Heart left ventricle (tissue), 13 donors: ENCODE results near the gene RSU1.

Experiments
- POLR2A ChIP-seq, 2 donors: fragments of 450-650 bp; IDR thresholded peaks; one replicate each; pipeline ENCODE4 v1.6.1; 2017; ENCODE audit warnings: antibody characterized with exemption in 2 of 2, mild to moderate bottlenecking in 2 of 2, moderate library complexity in 2 of 2
- TF ChIP-seq, protein P1 (sequence below), 12 donors: fragments of 200-600 bp; sonication (generic) in 4 of 12; IDR thresholded peaks; one replicate each; pipeline versions ENCODE4 v1.5.0 to v1.8.0; 2018 to 2022; ENCODE audit warnings: antibody characterized with exemption in 12 of 12, mild to moderate bottlenecking in 5 of 12
- donor health status: ischemic (EF 13 %, LVEDD 7.1; RV severe dilation, severe dysfunction).
- donor health status: DM: no; HTN: yes; CAD: no.
- donor health status: DM: no; HTN: no; CAD: no.
- donor health status: ischemic (EF 25% LVEDD 6.9; RV normal size, moderate dysfunction).
- donor health status: ischemic (EF 25% LVEDD 5.7; RV mildly dilated, moderate dysfunction).
- donor health status: ischemic (EF 35%, LVEDD 5.7; RV mildly dilated, moderate dysfunction).
- donor health status: nonischemic (EF 11% LVEDD 7.7; RV severe dilation, severe dysfunction).
- donor health status: DM: yes; HTN: yes; CAD: no.
- donor health status: PGD.
- donor health status: ischemic (EF 29% LVEDD 5.4; RV normal size, mild dysfunction).
- donor health status: nonischemic (EF 23%, LVEDD 6.1; RV moderate dilation, normal function).

DNA sequence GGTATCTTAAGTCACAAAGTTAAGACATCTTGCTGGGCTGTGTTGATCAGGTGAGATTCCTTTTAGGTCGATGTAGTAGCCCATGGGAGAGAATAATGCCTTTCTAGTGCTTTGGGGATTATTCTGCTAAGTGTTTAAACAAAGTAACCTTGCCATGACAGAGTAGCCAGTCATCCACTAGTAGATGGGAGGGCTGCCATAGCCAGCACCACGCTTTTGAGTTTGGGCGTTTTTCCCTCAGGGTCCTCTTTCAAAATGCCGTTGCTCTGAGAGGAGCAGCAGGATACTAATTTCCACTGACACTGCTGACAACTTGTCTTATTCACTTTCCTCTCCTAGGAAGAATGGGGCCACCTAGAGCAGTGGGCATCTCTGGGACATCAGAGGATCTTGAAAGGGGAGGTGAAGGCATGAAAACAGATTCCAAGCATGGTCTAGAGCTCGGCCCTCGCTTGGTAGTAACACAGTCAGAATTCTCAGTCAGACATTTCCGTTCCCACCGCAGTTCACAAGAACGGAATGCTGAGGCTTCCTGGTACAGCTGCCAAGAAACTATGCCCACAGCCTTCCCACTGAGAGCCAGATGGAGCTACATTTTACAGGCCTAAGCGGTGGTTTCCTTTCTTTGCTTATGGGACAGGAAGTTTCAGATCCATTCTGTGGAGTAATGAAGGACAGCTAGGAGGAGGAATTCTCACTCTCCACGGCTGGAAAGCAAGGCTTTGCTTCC, 15.3 kb upstream of the RSU1 start:
- TF ChIP-seq, protein P1, sequence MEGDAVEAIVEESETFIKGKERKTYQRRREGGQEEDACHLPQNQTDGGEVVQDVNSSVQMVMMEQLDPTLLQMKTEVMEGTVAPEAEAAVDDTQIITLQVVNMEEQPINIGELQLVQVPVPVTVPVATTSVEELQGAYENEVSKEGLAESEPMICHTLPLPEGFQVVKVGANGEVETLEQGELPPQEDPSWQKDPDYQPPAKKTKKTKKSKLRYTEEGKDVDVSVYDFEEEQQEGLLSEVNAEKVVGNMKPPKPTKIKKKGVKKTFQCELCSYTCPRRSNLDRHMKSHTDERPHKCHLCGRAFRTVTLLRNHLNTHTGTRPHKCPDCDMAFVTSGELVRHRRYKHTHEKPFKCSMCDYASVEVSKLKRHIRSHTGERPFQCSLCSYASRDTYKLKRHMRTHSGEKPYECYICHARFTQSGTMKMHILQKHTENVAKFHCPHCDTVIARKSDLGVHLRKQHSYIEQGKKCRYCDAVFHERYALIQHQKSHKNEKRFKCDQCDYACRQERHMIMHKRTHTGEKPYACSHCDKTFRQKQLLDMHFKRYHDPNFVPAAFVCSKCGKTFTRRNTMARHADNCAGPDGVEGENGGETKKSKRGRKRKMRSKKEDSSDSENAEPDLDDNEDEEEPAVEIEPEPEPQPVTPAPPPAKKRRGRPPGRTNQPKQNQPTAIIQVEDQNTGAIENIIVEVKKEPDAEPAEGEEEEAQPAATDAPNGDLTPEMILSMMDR (IDR thresholded peaks at IDR 0.05) = no peak
- TF ChIP-seq POLR2A (IDR thresholded peaks at IDR 0.05) = no peak
